Left lung (tissue), 10 donors: ENCODE data around the gene PDIA5. TPM values are rescaled to one million over a fixed set of nuclear protein-coding genes. Genes with fewer than 3 reads are reported as not detected.
"Not testable (repeated sequence)": the region's sequence is repeated elsewhere in the genome, so short reads cannot be mapped to it uniquely, and the experiment has no call there.

Source experiments
- ATAC-seq: fragments of 200-7000 bp; cut with Tn5 transposase; one replicate; pipeline ENCODE4 v1.9.1; 2020; ENCODE audit warnings: moderate library complexity
- DNase-seq, 4 donors: peaks; one replicate each; pipeline ENCODE4 v3.0.0-alpha.2; 2013 to 2020
- H3K27ac ChIP-seq, 2 donors: fragments of 200-600 bp; sonication (generic) in 1 of 2; one replicate each; pipeline versions ENCODE4 v1.5.0 to v1.8.0; 2020 to 2021
- H3K27me3 ChIP-seq, 2 donors: fragments of 200-600 bp; sonication (generic) in 1 of 2; one replicate each; pipeline versions ENCODE4 v1.5.0 to v1.8.0; 2020 to 2021
- H3K36me3 ChIP-seq, 2 donors: fragments of 200-600 bp; sonication (generic) in 1 of 2; one replicate each; pipeline versions ENCODE4 v1.5.0 to v1.8.0; 2020 to 2021
- H3K4me1 ChIP-seq, 2 donors: fragments of 200-600 bp; one replicate each; pipeline ENCODE4 v1.8.0; 2021
- H3K4me3 ChIP-seq, 2 donors: fragments of 200-600 bp; sonication (generic) in 1 of 2; one replicate each; pipeline versions ENCODE4 v1.5.0 to v1.8.0; 2020 to 2021; ENCODE audit warnings: mild to moderate bottlenecking in 1 of 2
- H3K9me3 ChIP-seq, 2 donors: fragments of 200-600 bp; sonication (generic) in 1 of 2; one replicate each; pipeline versions ENCODE4 v1.5.0 to v1.8.0; 2020 to 2021
- CTCF ChIP-seq, 2 donors: fragments of 200-600 bp; sonication (generic) in 1 of 2; IDR thresholded peaks; one replicate each; pipeline versions ENCODE4 v1.5.0 to v1.8.0; 2021; ENCODE audit warnings: antibody characterized with exemption in 2 of 2
- intact Hi-C, 2 donors: fragments of 100-400 bp; cut with DNase I; formaldehyde crosslinking; loops; one replicate each; pipeline versions ENCODE4 v1.11.2 to v1.14.2; 2022
- polyA plus RNA-seq, 6 donors: library from polyadenylated mRNA; unstranded; fragments of 120-200 nt; gene quantifications; one replicate each; pipeline ENCODE4 v1.2.1, GENCODE V29; 2013; ENCODE audit not compliant: insufficient read length in 6 of 6
- total RNA-seq, 2 donors: library from RNA; stranded (reverse); fragmentation: NEBNext Ultra II Directional; extraction: Animal tissue kit (Norgen Biotek cat#: 25700); gene quantifications; one replicate each; pipeline ENCODE4 v1.2.1, GENCODE V29; 2021
- donor health status: DM: no; HTN: yes; CAD: no.
- donor health status: DM: no; HTN: no; CAD: no.

Gene PDIA5
- total and polyA plus RNA-seq, 8 donors: 26.3 to 44.8 (median 29.3) TPM

GRCh38 chr3:123112232-123112631, 45.4 kb downstream of the PDIA5 start:
- Histone ChIP-seq H3K27ac (no peak overlapping the region), H3K9me3 (no peaks in the 10 kb centered on the region), H3K4me3 (no peak overlapping the region), H3K27me3 (no peaks in the 10 kb centered on the region), H3K36me3 (peaks cover 0 to 87% of the 10 kb centered on the region in 2 donors), H3K4me1 (no peaks in the 10 kb centered on the region)
- TF ChIP-seq CTCF (IDR thresholded peaks at IDR 0.05): no peak
- intact Hi-C loops: no loop called here
- DNase-seq (no peak), ATAC-seq (no peak)

- H3K4me1 ChIP-seq, H3K27ac ChIP-seq, intact Hi-C loops, H3K4me3 ChIP-seq, ATAC-seq, H3K27me3 ChIP-seq, DNase-seq, H3K9me3 ChIP-seq: not testable (repeated sequence)
- peaks cover 0 to 87% of the 10 kb centered on the region in 2 donors for H3K36me3 ChIP-seq
These were observed 45.8 kb downstream of the PDIA5 start for GRCh38 chr3:123112656-123113055.

- Histone ChIP-seq H3K4me1 (no peaks in the 10 kb centered on the region), H3K27ac (no peak overlapping the region), H3K36me3 (peaks cover 0 to 86% of the 10 kb centered on the region in 2 donors), H3K27me3 (no peaks in the 10 kb centered on the region), H3K4me3 (no peak overlapping the region), H3K9me3 (no peaks in the 10 kb centered on the region)
- no peak for DNase-seq
- no peak for TF ChIP-seq CTCF (IDR thresholded peaks at IDR 0.05)
- no peak for ATAC-seq
- intact Hi-C loops: no loop called here
These were observed 47.1 kb downstream of the PDIA5 start for GRCh38 chr3:123113889-123114450.

GRCh38 chr3:123116116-123116515, 49.3 kb downstream of the PDIA5 start:
- H3K27ac ChIP-seq: no peak overlapping the region
- no peak for TF ChIP-seq CTCF (IDR thresholded peaks at IDR 0.05)
- H3K9me3 ChIP-seq: no peaks in the 10 kb centered on the region
- H3K4me3 ChIP-seq: no peak overlapping the region
- no peak for DNase-seq
- no peaks in the 10 kb centered on the region for H3K4me1 ChIP-seq
- intact Hi-C loops: no loop called here
- ATAC-seq: no peak
- H3K27me3 ChIP-seq: no peaks in the 10 kb centered on the region
- peaks cover 0 to 96% of the 10 kb centered on the region in 2 donors for H3K36me3 ChIP-seq

- ATAC-seq: no peak
- peaks cover 0 to 94% of the 10 kb centered on the region in 2 donors for H3K36me3 ChIP-seq
- H3K4me1 ChIP-seq: no peaks in the 10 kb centered on the region
- no peaks in the 10 kb centered on the region for H3K9me3 ChIP-seq
- peak in 2 of 4 donors; percentile 13 to 44 for DNase-seq
- TF ChIP-seq CTCF (IDR thresholded peaks at IDR 0.05): no peak
- H3K4me3 ChIP-seq: no peak overlapping the region
- no peaks in the 10 kb centered on the region for H3K27me3 ChIP-seq
- no peak overlapping the region for H3K27ac ChIP-seq
- intact Hi-C loops: no loop called here
These were observed 52.6 kb downstream of the PDIA5 start for GRCh38 chr3:123119388-123119787.

GRCh38 chr3:123119802-123120201, 53.0 kb downstream of the PDIA5 start:
- peaks cover 0 to 94% of the 10 kb centered on the region in 2 donors for H3K36me3 ChIP-seq
- no peaks in the 10 kb centered on the region for H3K9me3 ChIP-seq
- intact Hi-C loops: no loop called here
- H3K4me1 ChIP-seq: no peaks in the 10 kb centered on the region
- no peaks in the 10 kb centered on the region for H3K27me3 ChIP-seq
- no peak overlapping the region for H3K27ac ChIP-seq
- DNase-seq: peak in 2 of 4 donors; percentile 28 to 44
- ATAC-seq: no peak
- no peak overlapping the region for H3K4me3 ChIP-seq
- no peak for TF ChIP-seq CTCF (IDR thresholded peaks at IDR 0.05)
